GM12891 (cell line): ENCODE data around the gene CAMK1D.

Experiments
- POLR2A ChIP-seq: IDR thresholded peaks from 2 replicates; pipeline ENCODE4 v1.6.1; 2011; ENCODE audit warnings: low read depth, low read length, control low read depth
- POLR2AphosphoS5 ChIP-seq: IDR thresholded peaks from 2 replicates; pipeline ENCODE4 v1.6.1; 2011; ENCODE audit warnings: low read depth, low read length, control low read depth
- SPI1 ChIP-seq: IDR thresholded peaks from 2 replicates; pipeline ENCODE4 v1.6.1; 2011; ENCODE audit warnings: low read depth, low read length, control low read depth
- TAF1 ChIP-seq: IDR thresholded peaks from 2 replicates; pipeline ENCODE4 v1.6.1; 2011; ENCODE audit warnings: low read depth, low read length, control low read depth

GRCh38 chr10:12711350-12711708, 362.0 kb downstream of the CAMK1D start:
- no peak for TF ChIP-seq POLR2AphosphoS5
- TF ChIP-seq TAF1, result no peak
- no peak for TF ChIP-seq POLR2A
- TF ChIP-seq SPI1, result no peak
